Activated CD8-positive, alpha-beta memory T cell treated with anti-CD3 and anti-CD28 coated beads, Interleukin-2, amount 10 ng/mL, durations not matched to agents 7 days and 5 days (primary cell): Measurements from ENCODE around the gene STPG2. TPM values are rescaled to one million over a fixed set of nuclear protein-coding genes. Genes with fewer than 3 reads are reported as not detected.

Experiments used
- ATAC-seq: fragments of 150-1000 bp; cut with Tn5 transposase; one replicate; pipeline ENCODE4 v1.10.0; 2021; ENCODE audit warnings: moderate library complexity
- CTCF ChIA-PET: fragments of 350-600 bp; sonication (Branson Sonifier 250); formaldehyde crosslinking; loops from one replicate; lab custom pipeline; 2021; ENCODE audit warnings: antibody characterized with exemption; lab: Charles Lee
- DNase-seq: peaks from one replicate; pipeline ENCODE4 v3.0.0-alpha.2; 2020
- H3K27ac Mint-ChIP-seq: one replicate; pipeline ENCODE4 v1.8.0; 2021; ENCODE audit warnings: mild to moderate bottlenecking, mixed read lengths
- H3K27me3 Mint-ChIP-seq: one replicate; pipeline ENCODE4 v1.8.0; 2021; ENCODE audit warnings: mixed read lengths
- H3K36me3 Mint-ChIP-seq: one replicate; pipeline ENCODE4 v1.8.0; 2021; ENCODE audit warnings: mild to moderate bottlenecking, mixed read lengths
- H3K4me1 Mint-ChIP-seq: one replicate; pipeline ENCODE4 v1.8.0; 2021; ENCODE audit warnings: mixed read lengths
- H3K4me3 Mint-ChIP-seq: one replicate; pipeline ENCODE4 v1.8.0; 2021; ENCODE audit warnings: mild to moderate bottlenecking, moderate library complexity, mixed read lengths
- H3K9me3 Mint-ChIP-seq: one replicate; pipeline ENCODE4 v1.8.0; 2022; ENCODE audit warnings: low read depth, mixed read lengths
- total RNA-seq, 2 experiments: library from RNA; stranded (reverse); gene quantifications; one replicate each; pipeline ENCODE4 v1.2.3, GENCODE V29; 2021

Gene STPG2
- total RNA-seq, 2 experiments from 2014 or later: not detected

GRCh38 chr4:97786306-97786920 lies 356.9 kb downstream of the STPG2 start:
- CTCF ChIA-PET: no interaction called here
- Mint-ChIP-seq H3K4me1 (no peaks in the 10 kb centered on the region), H3K27ac (no peak overlapping the region), H3K4me3 (no peak overlapping the region), H3K36me3 (no peaks in the 10 kb centered on the region), H3K27me3 (no peaks in the 10 kb centered on the region), H3K9me3 (peaks cover 7% of the 10 kb centered on the region)
- ATAC-seq: no peak
- DNase-seq: no peak

DNA sequence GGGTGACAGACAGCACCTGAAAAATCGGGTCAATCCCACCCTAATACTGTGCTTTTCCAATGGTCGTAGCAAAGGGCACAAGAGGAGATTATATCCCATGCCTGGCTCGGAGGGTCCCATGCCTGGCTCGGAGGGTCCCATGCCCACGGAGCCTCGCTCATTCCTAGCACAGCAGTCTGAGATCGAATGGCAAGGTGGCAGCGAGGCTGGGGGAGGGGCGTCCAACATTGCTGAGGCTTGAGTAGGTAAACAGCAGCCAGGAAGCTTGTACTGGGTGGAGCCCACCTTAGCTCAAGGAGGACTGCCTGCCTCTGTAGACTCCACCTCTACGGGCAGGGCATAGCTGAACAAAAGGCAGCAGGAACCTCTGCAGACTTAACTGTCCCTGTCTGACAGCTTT lies 365.1 kb downstream of the STPG2 start:
- CTCF ChIA-PET: no interaction called here

GRCh38 chr4:97774347-97774989 lies 368.8 kb downstream of the STPG2 start:
- CTCF ChIA-PET: no interaction called here
- Mint-ChIP-seq H3K27me3 (no peaks in the 10 kb centered on the region), H3K9me3 (peaks cover 3% of the 10 kb centered on the region), H3K27ac (no peak overlapping the region), H3K4me1 (no peaks in the 10 kb centered on the region), H3K36me3 (no peaks in the 10 kb centered on the region), H3K4me3 (no peak overlapping the region)
- no peak for DNase-seq
- ATAC-seq: no peak

More for the DNA sequence above, 365.1 kb downstream of the STPG2 start:
- DNase-seq (no peak), ATAC-seq (no peak)
- Mint-ChIP-seq H3K4me3 (no peak overlapping the region), H3K36me3 (no peaks in the 10 kb centered on the region), H3K27ac (no peak overlapping the region), H3K9me3 (peaks cover 3% of the 10 kb centered on the region), H3K27me3 (no peaks in the 10 kb centered on the region), H3K4me1 (no peaks in the 10 kb centered on the region)

DNA sequence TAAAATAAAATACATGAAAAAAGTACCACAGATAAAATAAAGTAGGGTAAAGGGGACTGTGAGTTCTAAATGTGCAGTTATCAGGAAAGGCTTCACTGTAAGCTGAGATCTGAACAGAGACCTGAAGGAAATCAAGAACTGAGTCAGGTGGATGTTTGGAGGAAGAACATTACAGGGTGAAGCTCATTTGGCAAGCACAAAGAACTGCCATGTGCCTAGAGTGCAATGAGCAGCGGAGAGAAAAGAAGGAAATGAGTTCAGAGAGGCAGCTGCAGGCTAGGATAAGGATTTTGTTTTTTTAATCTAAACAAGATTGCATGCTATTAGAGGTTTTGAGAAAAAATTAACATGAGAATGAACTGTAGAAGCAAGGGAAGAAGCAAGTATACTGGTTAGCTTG lies 373.1 kb downstream of the STPG2 start:
- DNase-seq (no peak), ATAC-seq (no peak)
- H3K9me3 Mint-ChIP-seq: peaks cover 3% of the 10 kb centered on the region
- H3K27ac Mint-ChIP-seq: no peak overlapping the region
- H3K36me3 Mint-ChIP-seq: no peaks in the 10 kb centered on the region
- CTCF ChIA-PET: no interaction called here
- H3K4me1 Mint-ChIP-seq: no peaks in the 10 kb centered on the region
- H3K4me3 Mint-ChIP-seq: no peak overlapping the region
- H3K27me3 Mint-ChIP-seq: no peaks in the 10 kb centered on the region

DNA sequence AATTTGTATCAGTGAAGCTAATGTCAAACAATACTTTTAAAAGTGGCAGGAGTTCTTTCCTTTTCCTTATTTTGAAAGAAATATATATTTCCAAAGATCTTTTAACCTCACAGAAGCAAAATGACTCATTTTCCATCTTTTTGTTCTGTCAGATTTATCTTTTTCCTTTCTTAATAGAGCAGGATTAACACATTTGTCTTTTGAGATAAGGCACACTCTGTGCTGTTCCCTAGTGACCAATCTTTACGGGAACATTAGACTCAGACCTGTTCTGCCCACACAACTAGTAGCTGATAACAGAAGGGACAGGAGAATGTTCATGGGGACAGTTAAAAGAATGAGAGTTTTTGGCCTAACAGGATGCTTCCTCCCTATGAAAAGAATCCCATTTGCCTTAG lies 381.2 kb downstream of the STPG2 start:
- no peak overlapping the region for H3K27ac Mint-ChIP-seq
- DNase-seq (no peak), ATAC-seq (no peak)
- H3K36me3 Mint-ChIP-seq: no peaks in the 10 kb centered on the region
- H3K27me3 Mint-ChIP-seq: no peaks in the 10 kb centered on the region
- CTCF ChIA-PET: no interaction called here
- H3K9me3 Mint-ChIP-seq: no peaks in the 10 kb centered on the region
- no peaks in the 10 kb centered on the region for H3K4me1 Mint-ChIP-seq
- H3K4me3 Mint-ChIP-seq: no peak overlapping the region

DNA sequence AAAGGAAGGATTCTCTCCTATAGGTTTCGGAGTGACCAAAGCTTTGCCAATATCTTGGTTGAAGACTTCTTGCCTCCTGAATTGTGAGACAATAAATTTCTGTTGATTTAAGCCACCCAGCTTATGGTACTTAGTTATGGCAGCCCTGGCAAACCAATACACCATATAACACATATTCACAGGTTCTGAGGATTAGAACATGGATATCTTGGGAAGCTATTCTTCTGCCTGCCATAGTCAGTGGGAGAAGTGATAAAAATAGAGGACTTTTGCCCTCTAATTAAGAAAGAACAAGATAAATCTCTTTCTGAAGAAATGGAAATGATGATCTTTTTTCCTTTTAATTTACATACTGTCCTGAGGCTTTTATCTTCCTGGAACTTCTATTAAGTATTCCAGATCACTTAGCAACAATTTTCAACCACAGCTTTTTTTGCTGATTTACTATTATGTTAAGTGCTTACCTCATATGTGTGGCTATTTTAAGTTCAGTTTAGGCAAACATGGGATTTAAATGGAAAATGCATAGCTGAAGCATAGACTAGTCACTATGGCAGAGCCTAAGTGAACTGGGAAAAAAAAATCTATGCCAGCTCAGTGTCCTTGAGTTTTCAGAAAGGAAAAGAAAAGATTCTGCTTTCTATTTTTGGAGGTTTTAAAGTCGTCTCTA lies 381.7 kb downstream of the STPG2 start:
- Mint-ChIP-seq H3K36me3 (no peaks in the 10 kb centered on the region), H3K9me3 (peaks cover 2% of the 10 kb centered on the region), H3K4me3 (no peak overlapping the region), H3K4me1 (no peaks in the 10 kb centered on the region), H3K27ac (no peak overlapping the region), H3K27me3 (no peaks in the 10 kb centered on the region)
- ATAC-seq (no peak), DNase-seq (no peak)
- CTCF ChIA-PET: no interaction called here

- no peak overlapping the region for H3K27ac Mint-ChIP-seq
- CTCF ChIA-PET: no interaction called here
- ATAC-seq: no peak
Observed at GRCh38 chr4:97759785-97760184, 383.5 kb downstream of the STPG2 start.

GRCh38 chr4:97752599-97752998 lies 390.7 kb downstream of the STPG2 start:
- H3K4me3 Mint-ChIP-seq: no peak overlapping the region
- no peaks in the 10 kb centered on the region for H3K4me1 Mint-ChIP-seq
- peaks cover 2% of the 10 kb centered on the region for H3K9me3 Mint-ChIP-seq
- CTCF ChIA-PET: no interaction called here
- H3K36me3 Mint-ChIP-seq: no peaks in the 10 kb centered on the region
- no peak for ATAC-seq
- no peak overlapping the region for H3K27ac Mint-ChIP-seq
- no peaks in the 10 kb centered on the region for H3K27me3 Mint-ChIP-seq
- DNase-seq: no peak

More at GRCh38 chr4:97759785-97760184, 383.5 kb downstream of the STPG2 start:
- Mint-ChIP-seq H3K27me3 (no peaks in the 10 kb centered on the region), H3K4me1 (no peaks in the 10 kb centered on the region), H3K9me3 (peaks cover 2% of the 10 kb centered on the region), H3K4me3 (no peak overlapping the region), H3K36me3 (no peaks in the 10 kb centered on the region)
- DNase-seq: no peak

- CTCF ChIA-PET: no interaction called here
- no peak overlapping the region for H3K4me3 Mint-ChIP-seq
- no peaks in the 10 kb centered on the region for H3K27me3 Mint-ChIP-seq
- ATAC-seq (no peak), DNase-seq (no peak)
- no peaks in the 10 kb centered on the region for H3K36me3 Mint-ChIP-seq
- H3K4me1 Mint-ChIP-seq: no peaks in the 10 kb centered on the region
- H3K27ac Mint-ChIP-seq: no peak overlapping the region
- H3K9me3 Mint-ChIP-seq: no peaks in the 10 kb centered on the region
Observed at GRCh38 chr4:97747945-97748344, 395.3 kb downstream of the STPG2 start.

DNA sequence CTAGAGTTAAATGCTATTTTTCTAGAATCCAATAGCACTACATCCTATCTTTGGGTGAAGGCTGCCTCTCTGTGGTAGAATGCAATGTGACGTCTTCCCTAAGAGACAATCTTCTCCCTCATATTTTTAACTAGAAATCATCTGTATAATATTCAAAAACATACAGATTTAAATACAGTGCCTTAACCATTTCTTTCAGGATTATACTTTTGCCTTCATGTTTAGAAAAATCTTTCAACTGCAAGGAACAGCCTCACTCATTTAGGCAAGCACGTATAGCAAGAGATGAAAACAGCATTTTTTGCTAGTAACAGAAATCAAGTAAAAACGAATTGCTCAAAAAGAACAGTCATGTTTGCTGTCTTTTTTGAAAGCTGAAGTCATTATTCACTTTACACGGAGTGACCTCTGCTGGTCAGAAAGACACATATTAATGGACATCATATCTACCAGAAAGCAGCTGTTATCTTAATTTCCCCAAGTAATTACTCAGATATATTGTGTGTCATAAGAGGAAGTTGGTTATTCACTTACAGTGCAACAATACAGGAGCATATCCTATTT lies 422.3 kb downstream of the STPG2 start:
- no peak for ATAC-seq
- no peaks in the 10 kb centered on the region for H3K9me3 Mint-ChIP-seq
- CTCF ChIA-PET: no interaction called here
- H3K27me3 Mint-ChIP-seq: no peaks in the 10 kb centered on the region
- H3K36me3 Mint-ChIP-seq: no peaks in the 10 kb centered on the region
- no peak for DNase-seq
- no peaks in the 10 kb centered on the region for H3K4me1 Mint-ChIP-seq
- no peak overlapping the region for H3K4me3 Mint-ChIP-seq
- H3K27ac Mint-ChIP-seq: no peak overlapping the region

GRCh38 chr4:97691111-97691605 lies 452.1 kb downstream of the STPG2 start:
- CTCF ChIA-PET: no interaction called here
- no peak for DNase-seq
- Mint-ChIP-seq H3K27ac (no peak overlapping the region), H3K36me3 (no peaks in the 10 kb centered on the region), H3K9me3 (peaks cover 7% of the 10 kb centered on the region), H3K4me1 (no peaks in the 10 kb centered on the region), H3K4me3 (no peak overlapping the region), H3K27me3 (no peaks in the 10 kb centered on the region)
- ATAC-seq: no peak

- CTCF ChIA-PET: no interaction called here
- peaks cover 2% of the 10 kb centered on the region for H3K9me3 Mint-ChIP-seq
- no peaks in the 10 kb centered on the region for H3K4me1 Mint-ChIP-seq
- DNase-seq: no peak
- H3K27ac Mint-ChIP-seq: no peak overlapping the region
- ATAC-seq: no peak
- H3K27me3 Mint-ChIP-seq: no peaks in the 10 kb centered on the region
- no peaks in the 10 kb centered on the region for H3K36me3 Mint-ChIP-seq
- no peak overlapping the region for H3K4me3 Mint-ChIP-seq
Observed at GRCh38 chr4:97670703-97671269, 472.5 kb downstream of the STPG2 start.

GRCh38 chr4:97665553-97665952 lies 477.7 kb downstream of the STPG2 start:
- Mint-ChIP-seq H3K27me3 (no peaks in the 10 kb centered on the region), H3K4me3 (no peak overlapping the region), H3K9me3 (peaks cover 2% of the 10 kb centered on the region), H3K4me1 (no peaks in the 10 kb centered on the region), H3K27ac (no peak overlapping the region), H3K36me3 (no peaks in the 10 kb centered on the region)
- ATAC-seq (no peak), DNase-seq (no peak)
- CTCF ChIA-PET: no interaction called here
